Activated CD4-positive, alpha-beta memory T cell treated with anti-CD3 and anti-CD28 coated beads, Interleukin-2, amount 10 ng/mL, durations not matched to agents 7 days and 5 days (primary cell): ENCODE measurements around the gene EDN1. TPM values are rescaled to one million over a fixed set of nuclear protein-coding genes. Genes with fewer than 3 reads are reported as not detected.

Experiments
- CTCF ChIA-PET: fragments of 350-600 bp; sonication (Branson Sonifier 250); formaldehyde crosslinking; loops from one replicate; lab custom pipeline; 2021; ENCODE audit warnings: antibody characterized with exemption, inconsistent platforms; lab: Charles Lee
- POLR2A ChIA-PET: fragments of 350-600 bp; sonication (Branson Sonifier 250); formaldehyde crosslinking; loops from one replicate; lab custom pipeline; 2021; ENCODE audit warnings: antibody characterized with exemption; lab: Charles Lee
- DNase-seq: peaks from one replicate; pipeline ENCODE4 v3.0.0-alpha.2; 2020
- H3K27ac Mint-ChIP-seq: one replicate; pipeline ENCODE4 v1.8.0; 2021; ENCODE audit warnings: mild to moderate bottlenecking, mixed read lengths
- H3K27me3 Mint-ChIP-seq: one replicate; pipeline ENCODE4 v1.8.0; 2021; ENCODE audit warnings: mixed read lengths
- H3K36me3 Mint-ChIP-seq: one replicate; pipeline ENCODE4 v1.8.0; 2021; ENCODE audit warnings: low read depth, mixed read lengths
- H3K4me1 Mint-ChIP-seq: one replicate; pipeline ENCODE4 v1.8.0; 2021; ENCODE audit warnings: mixed read lengths
- H3K4me3 Mint-ChIP-seq: one replicate; pipeline ENCODE4 v1.8.0; 2021; ENCODE audit warnings: mild to moderate bottlenecking, mixed read lengths
- H3K9me3 Mint-ChIP-seq: one replicate; pipeline ENCODE4 v1.8.0; 2021; ENCODE audit warnings: mixed read lengths
- total RNA-seq, 2 experiments: library from RNA; stranded (reverse); gene quantifications; one replicate each; pipeline ENCODE4 v1.2.3, GENCODE V29; 2021

EDN1 gene
- total RNA-seq, 2 experiments from 2014 or later, result 0.10 TPM; not detected in 1

GRCh38 chr6:12340488-12340818, 50.3 kb downstream of the EDN1 start:
- H3K27ac Mint-ChIP-seq, result no peak overlapping the region
- no peak for DNase-seq
- no peak overlapping the region for H3K4me3 Mint-ChIP-seq
- CTCF ChIA-PET, result no interaction called here
- POLR2A ChIA-PET, result no interaction called here
- no peaks in the 10 kb centered on the region for H3K4me1 Mint-ChIP-seq
- H3K9me3 Mint-ChIP-seq, result no peaks in the 10 kb centered on the region
- H3K27me3 Mint-ChIP-seq, result no peaks in the 10 kb centered on the region
- H3K36me3 Mint-ChIP-seq, result no peaks in the 10 kb centered on the region

GRCh38 chr6:12342664-12343063, 52.5 kb downstream of the EDN1 start:
- H3K27ac Mint-ChIP-seq, result no peak overlapping the region
- H3K36me3 Mint-ChIP-seq, result no peaks in the 10 kb centered on the region
- no peaks in the 10 kb centered on the region for H3K9me3 Mint-ChIP-seq

DNA sequence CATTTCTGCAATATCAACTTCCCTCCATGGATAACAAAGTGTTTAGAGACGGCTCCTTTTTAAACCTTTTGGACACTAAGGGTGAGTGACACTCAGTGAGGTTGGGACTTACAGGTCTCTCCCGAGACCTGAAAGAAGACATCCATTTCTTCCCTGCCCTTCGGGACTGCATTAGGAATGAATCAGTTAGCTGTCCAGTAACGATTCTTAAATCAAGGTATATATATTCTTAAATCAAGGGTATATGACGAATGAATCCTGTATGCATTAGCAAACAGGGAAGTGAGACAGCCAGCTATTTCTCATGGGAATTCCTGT, 52.9 kb downstream of the EDN1 start:
- Mint-ChIP-seq H3K4me3 (no peak overlapping the region), H3K27ac (no peak overlapping the region), H3K36me3 (no peaks in the 10 kb centered on the region), H3K9me3 (no peaks in the 10 kb centered on the region), H3K4me1 (no peaks in the 10 kb centered on the region), H3K27me3 (no peaks in the 10 kb centered on the region)
- no peak for DNase-seq
- ChIA-PET CTCF (no interaction called here), POLR2A (no interaction called here)

More at GRCh38 chr6:12342664-12343063, 52.5 kb downstream of the EDN1 start:
- no peaks in the 10 kb centered on the region for H3K4me1 Mint-ChIP-seq
- H3K27me3 Mint-ChIP-seq, result no peaks in the 10 kb centered on the region
- H3K4me3 Mint-ChIP-seq, result no peak overlapping the region
- DNase-seq, result no peak
- ChIA-PET POLR2A (no interaction called here), CTCF (no interaction called here)

GRCh38 chr6:12343440-12344162, 53.4 kb downstream of the EDN1 start:
- no peaks in the 10 kb centered on the region for H3K9me3 Mint-ChIP-seq
- H3K4me3 Mint-ChIP-seq, result no peak overlapping the region
- H3K27ac Mint-ChIP-seq, result no peak overlapping the region
- ChIA-PET CTCF (no interaction called here), POLR2A (no interaction called here)
- H3K36me3 Mint-ChIP-seq, result no peaks in the 10 kb centered on the region
- H3K4me1 Mint-ChIP-seq, result no peaks in the 10 kb centered on the region
- no peaks in the 10 kb centered on the region for H3K27me3 Mint-ChIP-seq
- DNase-seq, result no peak

DNA sequence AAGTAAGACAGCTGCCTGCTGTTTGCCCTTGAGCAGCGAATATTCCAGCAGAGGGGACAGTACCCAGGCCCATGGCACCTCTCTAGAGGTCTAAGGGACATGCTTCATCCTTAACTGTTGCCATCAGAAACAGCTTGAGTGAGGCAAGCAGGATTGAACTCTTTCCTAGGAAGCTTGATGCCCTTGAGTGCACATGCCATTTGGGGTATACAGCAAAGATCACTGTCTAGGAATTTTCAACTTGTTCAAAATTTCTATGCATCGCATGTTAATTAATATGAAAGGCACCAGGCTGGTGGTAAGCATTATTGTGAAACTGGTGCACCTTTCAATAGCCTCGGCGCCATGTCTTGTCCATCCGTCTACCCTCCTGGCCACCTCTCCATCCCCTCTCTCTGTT, 54.1 kb downstream of the EDN1 start:
- H3K4me1 Mint-ChIP-seq, result no peaks in the 10 kb centered on the region
- CTCF ChIA-PET, result no interaction called here
- no peak overlapping the region for H3K4me3 Mint-ChIP-seq
- H3K36me3 Mint-ChIP-seq, result no peaks in the 10 kb centered on the region
- no peak for DNase-seq
- no peaks in the 10 kb centered on the region for H3K27me3 Mint-ChIP-seq
- POLR2A ChIA-PET, result no interaction called here
- H3K27ac Mint-ChIP-seq, result no peak overlapping the region
- no peaks in the 10 kb centered on the region for H3K9me3 Mint-ChIP-seq

DNA sequence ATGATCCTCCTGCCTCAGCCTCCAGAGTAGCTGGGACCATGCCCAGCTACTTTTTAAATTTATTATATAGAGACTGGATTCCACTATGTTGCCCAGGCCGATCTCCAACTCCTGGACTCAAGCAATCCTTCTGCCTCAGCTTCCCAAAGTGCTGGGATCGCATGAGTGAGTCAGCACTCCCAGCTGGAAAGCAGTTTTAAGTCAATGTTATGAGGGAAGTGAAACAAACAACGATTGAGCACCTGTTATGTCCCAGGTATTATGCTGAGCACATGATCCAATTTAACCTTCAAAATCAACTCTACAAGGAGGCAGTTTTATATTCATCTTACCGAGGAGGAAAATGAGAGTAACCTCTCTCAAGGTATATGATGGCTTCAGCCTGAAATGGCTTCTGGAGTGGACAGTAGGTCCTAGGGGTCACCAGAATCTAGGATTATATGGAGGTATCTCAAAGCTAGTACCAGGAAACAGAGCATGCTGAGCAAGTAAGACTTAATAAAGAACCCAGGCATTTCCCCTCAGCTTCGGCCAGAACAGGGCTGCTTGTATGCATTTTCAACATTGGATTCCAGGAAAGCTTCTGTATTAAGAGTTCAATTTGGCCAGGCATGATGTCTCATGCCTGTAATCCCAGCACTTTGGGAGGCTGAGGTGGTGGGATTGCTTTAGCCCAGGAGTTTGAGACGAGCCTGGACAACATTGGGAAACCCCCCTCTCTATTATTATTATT, 55.0 kb downstream of the EDN1 start:
- H3K4me1 Mint-ChIP-seq, result no peaks in the 10 kb centered on the region
- no peak overlapping the region for H3K4me3 Mint-ChIP-seq
- H3K36me3 Mint-ChIP-seq, result no peaks in the 10 kb centered on the region
- no peaks in the 10 kb centered on the region for H3K9me3 Mint-ChIP-seq
- no peak for DNase-seq
- H3K27ac Mint-ChIP-seq, result no peak overlapping the region
- no peaks in the 10 kb centered on the region for H3K27me3 Mint-ChIP-seq
- POLR2A ChIA-PET, result no interaction called here
- CTCF ChIA-PET, result no interaction called here

DNA sequence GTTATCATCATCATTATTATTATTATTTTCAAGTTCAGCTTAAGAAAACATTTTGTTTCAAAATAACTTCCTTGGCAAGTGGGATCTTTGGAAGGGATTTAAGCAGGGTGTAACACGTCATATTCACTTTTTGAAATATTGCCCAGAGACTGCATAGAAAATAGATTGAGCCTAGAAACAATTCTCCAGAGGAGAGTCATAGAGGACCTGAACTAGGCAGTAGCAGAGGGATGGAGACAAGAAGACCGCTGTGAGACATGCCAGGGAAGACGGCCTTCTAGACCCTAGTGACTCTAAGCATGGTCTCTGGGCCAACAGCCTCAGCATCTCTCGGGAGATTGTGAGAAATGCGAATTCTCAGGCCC, 55.5 kb downstream of the EDN1 start:
- H3K27me3 Mint-ChIP-seq, result no peaks in the 10 kb centered on the region
- no peak for DNase-seq
- H3K4me3 Mint-ChIP-seq, result no peak overlapping the region
- no peaks in the 10 kb centered on the region for H3K36me3 Mint-ChIP-seq
- H3K9me3 Mint-ChIP-seq, result no peaks in the 10 kb centered on the region
- H3K27ac Mint-ChIP-seq, result no peak overlapping the region
- no peaks in the 10 kb centered on the region for H3K4me1 Mint-ChIP-seq
- POLR2A ChIA-PET, result no interaction called here
- CTCF ChIA-PET, result no interaction called here
